Measurements from ENCODE around the gene CACNA1G.

DNA sequence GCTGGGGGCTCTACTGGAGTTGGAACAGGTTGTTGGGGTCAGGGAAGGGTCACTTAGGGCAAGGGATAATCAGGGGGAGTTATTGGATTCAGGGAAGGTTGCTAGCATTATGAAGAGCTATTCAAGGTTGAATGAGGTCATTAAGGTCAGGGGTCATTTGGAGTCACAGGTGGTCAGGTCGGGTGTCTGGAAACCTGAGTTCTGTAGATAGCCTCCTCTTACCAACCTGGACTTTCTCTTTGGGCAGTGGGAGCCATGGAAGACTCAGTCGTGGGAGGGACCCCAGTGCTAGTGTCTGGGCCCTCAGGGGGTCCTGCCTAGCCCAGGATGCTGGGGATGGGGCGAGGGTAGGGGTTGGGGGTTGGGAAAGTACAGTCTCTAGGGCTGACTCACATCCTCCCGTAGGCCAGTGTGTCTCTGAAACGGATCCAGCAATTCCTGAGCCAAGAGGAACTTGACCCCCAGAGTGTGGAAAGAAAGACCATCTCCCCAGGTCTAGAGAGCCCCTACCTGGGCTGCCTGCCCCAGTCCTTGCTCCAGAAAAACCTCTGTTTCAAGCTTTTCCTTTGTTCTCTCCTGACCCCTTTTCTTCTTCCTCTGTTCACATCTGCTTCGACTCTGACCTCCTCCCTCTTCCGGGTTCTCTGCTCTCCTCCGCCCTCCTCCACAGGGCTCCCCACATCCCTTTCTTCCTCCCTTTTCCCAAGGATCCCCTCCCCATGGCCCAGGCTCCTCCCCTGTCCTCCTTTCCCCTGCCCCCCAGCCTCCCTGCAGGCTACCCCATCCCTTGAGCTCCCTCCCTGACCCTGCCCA, 107.7 kb downstream of the CACNA1G start:
- TF ChIP-seq, protein P1, sequence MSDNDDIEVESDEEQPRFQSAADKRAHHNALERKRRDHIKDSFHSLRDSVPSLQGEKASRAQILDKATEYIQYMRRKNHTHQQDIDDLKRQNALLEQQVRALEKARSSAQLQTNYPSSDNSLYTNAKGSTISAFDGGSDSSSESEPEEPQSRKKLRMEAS (CRISPR knock-in tag; IDR thresholded peaks at IDR 0.05) = no peak
- TF ChIP-seq ZBTB8A (IDR thresholded peaks at IDR 0.05; ENCODE audit: partially characterized antibody) = no peak
